Bronchus fibroblast of lung (primary cell): Measurements from ENCODE around the gene TMC1. TPM values are rescaled to one million over a fixed set of nuclear protein-coding genes. Genes with fewer than 3 reads are reported as not detected.

ENCODE experiments used
- total RNA-seq: library from RNA; depleted of rRNA; stranded (reverse); fragments of >200 nt; gene quantifications from 2 replicates; pipeline ENCODE4 v1.2.3, GENCODE V29; 2015

Gene TMC1
- total RNA-seq: 0.45 TPM in 1 of 2 replicates, not detected in the other

DNA sequence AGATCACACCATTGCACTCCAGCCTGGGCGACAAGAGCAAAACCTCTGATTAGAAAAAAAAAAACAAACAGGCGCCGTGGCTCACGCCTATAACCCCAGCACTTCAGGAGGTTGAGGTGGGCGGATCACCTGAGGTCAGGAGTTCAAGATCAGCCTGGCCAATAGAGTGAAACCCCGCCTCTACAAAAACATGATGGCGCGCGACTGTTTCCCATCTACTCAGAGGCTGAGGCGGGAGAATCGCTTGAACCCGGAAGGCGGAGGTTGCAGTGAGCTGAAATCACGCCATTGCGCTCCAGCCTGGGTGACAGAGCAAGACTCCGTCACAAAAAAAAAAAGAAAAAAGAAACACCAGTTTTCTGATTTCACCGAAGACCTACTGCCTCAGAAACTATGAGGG, at the start of gene TMC1:
Gene TMC1 (plus strand): TSS at position 193 of the 400 bp plus-strand sequence. CDS start 127,041 bp downstream, outside the sequence.

Other genes starting within 250 kb of the TMC1 start
- 50.1 and 54.3 TPM in 2 replicates for gene ZFAND5, start 156.4 kb upstream of the TMC1 start, total RNA-seq